GM21447 (cell line): Measurements from ENCODE around the gene C11orf68.
"Not testable (repeated sequence)": the region's sequence is repeated elsewhere in the genome, so short reads cannot be mapped to it uniquely, and the experiment has no call there.

Experiments used
- ATAC-seq: cut with Tn5 transposase; IDR thresholded peaks from one replicate; pipeline ENCODE4 v1.9.1; 2021; ENCODE audit not compliant: unreplicated experiment

C11orf68 gene

DNA sequence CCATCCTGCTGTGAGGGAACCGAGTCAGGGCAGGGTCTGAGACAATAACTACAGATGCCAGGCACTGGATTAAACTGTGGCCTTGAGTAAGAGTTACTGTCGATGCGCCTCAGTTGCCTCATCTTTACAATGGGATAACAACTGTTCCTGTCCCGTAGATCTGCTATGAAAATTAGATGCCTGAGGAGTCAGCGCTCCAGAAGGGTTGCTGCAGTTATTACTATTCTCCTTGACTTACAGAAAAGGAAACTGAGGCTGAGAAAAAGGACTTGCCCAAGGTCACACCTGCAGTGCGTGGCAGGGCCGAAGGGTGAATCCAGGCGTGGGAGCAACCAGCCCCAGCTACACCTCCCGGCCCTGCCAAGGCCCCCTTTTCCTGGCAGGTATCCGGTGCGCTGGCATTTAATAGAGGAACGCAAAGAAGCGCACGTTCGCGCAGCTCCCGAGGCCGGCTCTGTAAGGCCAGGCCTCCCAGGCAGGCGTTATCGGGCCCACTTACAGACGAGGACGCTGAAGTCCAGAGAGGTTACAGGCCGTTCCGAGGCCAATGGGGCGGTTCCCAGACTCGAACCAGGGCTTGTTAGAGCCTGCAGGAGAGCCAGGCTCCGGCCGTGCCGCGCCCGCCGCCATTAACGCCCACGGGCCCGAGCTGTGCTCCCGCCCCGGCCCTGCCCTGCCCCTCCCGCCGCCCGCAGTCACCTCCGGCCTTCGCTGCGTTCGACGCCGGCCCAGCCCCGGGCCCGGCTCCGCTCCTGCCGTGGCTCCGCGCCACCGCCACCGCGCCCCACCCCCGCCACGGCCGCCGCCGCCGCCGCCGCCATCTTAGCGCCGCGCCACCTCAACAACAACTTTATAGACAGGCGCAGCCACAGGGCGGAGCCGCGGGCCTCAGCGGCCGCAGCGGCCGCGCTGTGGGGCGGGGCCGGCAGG, at the start of gene C11orf68:
Gene C11orf68 (minus strand): TSS at position 852 of the 930 bp plus-strand sequence. CDS start 31 bp downstream, at position 821.
- peak; percentile 50 for ATAC-seq

DNA sequence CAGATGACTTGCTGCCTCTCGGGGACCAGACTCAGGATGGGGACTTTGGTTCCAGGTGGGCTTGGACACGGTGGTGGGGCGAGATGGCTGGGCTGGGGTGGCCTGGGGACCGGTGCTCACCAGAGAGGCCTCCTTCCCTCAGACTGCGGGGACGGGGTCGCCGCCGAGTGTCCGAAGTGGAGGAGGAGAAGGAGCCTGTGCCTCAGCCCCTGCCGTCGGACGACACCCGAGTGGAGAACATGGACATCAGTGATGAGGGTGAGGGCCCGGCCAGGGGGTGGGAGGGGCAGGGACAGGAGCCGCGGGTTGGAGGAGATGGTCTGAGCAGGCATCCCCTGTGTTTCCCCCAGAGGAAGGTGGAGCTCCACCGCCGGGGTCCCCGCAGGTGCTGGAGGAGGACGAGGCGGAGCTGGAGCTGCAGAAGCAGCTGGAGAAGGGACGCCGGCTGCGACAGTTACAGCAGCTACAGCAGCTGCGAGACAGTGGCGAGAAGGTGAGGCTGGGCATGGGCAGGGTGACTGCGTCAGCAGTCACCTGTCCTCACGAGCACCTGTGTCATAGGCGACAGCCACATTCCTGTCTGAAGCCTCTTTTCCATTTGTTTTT, 48.6 kb upstream of the C11orf68 start:
- ATAC-seq: no peak

DNA sequence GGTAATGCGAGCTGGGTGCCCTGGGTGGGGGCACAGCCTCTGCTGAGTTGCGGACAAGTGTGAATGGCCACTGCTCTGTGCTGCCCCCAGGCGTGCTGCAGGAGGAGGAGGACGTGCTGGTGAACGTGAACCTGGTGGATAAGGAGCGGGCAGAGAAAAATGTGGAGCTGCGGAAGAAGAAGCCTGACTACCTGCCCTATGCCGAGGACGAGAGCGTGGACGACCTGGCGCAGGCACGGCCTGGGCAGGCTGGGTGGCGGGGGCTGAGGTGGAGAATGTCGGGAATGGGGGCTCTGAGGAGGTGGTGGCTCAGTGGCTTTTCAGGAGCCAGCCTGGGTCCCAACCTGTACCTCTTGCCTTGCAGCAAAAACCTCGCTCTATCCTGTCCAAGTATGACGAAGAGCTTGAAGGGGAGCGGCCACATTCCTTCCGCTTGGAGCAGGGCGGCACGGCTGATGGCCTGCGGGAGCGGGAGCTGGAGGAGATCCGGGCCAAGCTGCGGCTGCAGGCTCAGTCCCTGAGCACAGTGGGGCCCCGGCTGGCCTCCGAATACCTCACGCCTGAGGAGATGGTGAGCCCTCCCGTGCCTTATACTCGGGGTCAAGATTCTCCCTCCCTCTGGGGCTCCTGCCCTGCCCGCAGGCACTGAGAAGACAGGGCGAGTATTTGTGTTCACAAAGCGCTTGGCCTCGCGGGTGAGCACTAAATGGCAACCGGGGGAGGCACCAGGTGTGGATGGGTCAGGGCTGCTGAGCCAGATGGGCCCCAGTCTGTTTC, 47.3 kb upstream of the C11orf68 start:
- no peak for ATAC-seq

DNA sequence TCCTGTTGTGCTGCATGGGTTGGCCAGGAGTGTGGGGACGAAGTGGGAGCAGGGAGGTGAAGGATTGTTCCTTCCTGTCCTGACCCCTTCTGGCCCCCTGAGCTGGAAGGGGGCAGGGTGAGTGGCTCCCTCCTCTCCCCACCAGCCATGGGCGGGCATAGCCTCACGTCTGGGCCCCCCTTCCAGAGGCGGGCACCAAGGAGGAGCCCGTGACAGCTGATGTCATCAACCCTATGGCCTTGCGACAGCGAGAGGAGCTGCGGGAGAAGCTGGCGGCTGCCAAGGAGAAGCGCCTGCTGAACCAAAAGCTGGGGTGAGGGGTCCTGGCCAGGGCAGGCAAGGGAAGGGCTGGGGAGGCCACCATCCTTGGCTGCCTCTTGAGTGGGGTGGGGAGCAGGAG, 46.0 kb upstream of the C11orf68 start:
- no peak for ATAC-seq

DNA sequence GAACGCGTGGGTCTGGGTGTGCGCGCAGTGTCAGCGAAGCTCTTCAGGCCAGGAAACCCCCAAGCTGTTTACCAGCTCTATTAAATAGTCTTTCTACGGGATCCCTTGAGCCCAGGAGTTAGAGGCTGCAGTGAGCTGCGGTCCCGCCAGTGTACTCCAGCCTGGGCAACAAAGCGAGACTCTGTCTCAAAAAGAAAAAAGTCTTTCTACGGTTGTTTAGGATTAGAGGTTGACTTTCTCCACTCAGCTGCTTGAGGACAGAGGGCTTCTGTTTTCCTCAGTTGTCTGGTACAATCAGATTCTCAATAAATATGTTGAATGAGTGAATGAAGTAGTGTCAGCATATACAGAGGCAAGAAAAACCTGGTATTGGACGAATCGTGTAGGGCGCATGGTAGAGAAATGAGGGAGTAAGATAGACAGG, 43.3 kb upstream of the C11orf68 start:
- peak; percentile 3 for ATAC-seq

DNA sequence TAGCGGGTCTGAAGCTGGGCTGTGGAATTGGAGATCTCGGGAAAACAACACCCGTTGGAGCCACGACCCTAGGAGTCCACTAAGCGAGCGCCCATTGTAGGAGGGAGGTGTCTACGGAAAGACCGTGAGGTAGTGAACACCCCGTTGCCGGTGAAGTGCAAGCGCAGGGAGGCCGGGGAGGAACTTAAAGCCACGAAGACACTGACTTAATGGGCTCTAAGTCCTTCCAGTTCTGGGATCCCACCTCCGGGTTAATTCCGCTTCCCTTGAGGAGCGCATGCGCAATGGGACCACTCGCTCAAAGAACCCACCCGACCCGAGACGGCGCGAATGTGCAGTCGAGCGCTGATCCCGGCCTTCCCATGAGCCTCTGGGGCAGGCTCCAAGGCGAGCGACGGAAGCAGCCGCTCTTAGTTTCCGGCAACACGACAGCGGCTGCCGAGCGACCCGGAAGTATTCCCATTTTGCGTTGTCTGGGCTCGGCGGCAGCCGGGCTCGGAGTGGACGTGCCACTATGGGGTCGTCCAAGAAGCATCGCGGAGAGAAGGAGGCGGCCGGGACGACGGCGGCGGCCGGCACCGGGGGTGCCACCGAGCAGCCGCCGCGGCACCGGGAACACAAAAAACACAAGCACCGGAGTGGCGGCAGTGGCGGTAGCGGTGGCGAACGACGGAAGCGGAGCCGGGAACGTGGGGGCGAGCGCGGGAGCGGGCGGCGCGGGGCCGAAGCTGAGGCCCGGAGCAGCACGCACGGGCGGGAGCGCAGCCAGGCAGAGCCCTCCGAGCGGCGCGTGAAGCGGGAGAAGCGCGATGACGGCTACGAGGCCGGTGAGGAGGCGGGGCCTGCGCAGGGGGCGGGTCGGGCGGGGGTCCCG, 42.6 kb upstream of the C11orf68 start, which contains the start of gene SART1:
Gene SART1 (plus strand): TSS at position 468 of the 874 bp plus-strand sequence. CDS start 47 bp downstream, at position 515.
- ATAC-seq: peak; percentile 72

DNA sequence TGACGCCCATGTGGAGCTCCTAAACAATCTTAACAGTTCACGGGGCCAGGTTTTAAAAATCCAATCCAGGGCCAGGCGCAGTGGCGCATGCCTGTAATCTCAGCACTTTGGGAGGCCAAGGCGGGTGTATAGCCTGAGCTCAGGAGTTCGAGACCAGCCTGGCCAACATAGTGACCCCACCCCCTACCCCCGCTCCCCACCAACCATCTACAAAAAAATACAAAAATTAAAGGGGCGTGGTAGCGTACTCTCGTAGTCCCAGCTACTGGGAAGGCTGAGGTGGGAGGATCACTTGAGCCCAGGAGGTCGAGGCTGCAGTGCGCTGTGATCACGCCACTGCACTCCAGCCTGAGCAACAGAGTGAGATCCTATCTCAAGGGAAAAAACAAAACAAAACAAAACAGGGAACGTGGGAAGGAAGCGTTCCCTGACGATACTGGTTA, 42.0 kb upstream of the C11orf68 start:
- no peak for ATAC-seq

DNA sequence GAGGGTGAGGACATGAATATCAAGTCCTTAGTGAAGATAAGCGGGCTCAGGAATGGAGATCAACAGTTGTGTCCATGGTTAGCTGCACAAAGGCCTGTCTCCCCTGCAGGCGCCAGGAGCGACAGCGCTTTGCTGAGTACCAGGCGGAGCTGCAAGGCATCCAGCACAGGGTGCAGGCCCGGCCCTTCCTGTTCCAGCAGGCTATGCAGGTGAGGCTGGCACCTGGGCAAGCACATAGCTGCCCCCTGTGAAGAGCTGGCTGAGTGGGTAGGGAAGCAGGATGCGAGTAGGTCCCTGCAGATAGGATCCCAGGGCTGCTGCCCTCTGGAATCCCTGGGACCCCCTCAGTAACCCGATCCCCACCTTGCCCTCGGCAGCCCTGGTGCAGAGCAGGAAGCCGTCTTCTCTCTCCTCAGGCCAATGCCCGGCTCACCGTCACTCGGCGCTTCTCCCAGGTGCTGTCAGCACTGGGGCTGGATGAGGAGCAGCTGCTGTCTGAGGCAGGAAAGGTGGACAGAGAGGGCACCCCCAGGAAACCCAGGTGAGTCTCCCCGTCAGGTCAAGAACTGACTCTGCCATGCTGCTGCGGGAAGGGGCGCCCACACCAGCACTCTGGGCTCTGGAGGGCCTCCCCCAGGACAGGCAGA, 40.0 kb upstream of the C11orf68 start:
- no peak for ATAC-seq

DNA sequence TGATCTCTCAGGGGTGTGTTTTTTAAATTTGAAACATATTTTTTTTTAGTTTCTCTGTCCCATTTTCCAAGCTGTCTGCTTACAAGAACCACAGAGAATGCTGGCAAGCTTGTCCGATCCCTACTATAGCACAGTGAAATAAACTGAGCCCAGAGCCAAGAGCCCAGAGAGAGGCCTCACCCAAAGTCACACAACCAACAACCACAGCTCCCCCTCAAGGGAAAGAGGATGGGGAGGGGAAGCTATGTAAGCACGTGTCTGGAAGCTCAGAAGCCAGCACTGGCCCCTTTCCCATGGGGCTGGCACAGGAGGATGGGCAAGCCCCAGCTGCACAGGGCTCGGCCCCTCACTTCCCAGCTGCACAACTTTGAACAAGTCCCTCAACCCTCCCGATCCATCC, 39.4 kb upstream of the C11orf68 start:
- no peak for ATAC-seq

DNA sequence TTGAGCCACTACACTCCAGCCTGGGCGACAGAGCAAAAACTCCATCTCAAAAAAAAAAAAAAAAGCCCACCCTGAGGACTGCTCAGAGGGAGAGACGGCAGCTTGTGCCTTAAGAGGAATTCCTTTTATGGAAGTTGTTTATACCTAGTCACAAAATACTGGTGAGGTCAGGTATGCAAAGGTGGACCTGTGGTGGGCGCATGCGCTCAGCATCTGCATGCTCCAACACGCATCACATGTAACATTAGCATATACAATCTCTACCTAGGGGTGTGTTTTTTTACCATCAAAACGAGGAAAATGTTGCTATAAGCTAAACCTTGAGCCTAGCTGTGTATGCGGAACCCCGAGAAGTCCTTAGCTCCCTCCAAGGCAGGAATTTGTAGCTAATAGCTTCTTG, 35.9 kb upstream of the C11orf68 start:
- ATAC-seq: no peak

DNA sequence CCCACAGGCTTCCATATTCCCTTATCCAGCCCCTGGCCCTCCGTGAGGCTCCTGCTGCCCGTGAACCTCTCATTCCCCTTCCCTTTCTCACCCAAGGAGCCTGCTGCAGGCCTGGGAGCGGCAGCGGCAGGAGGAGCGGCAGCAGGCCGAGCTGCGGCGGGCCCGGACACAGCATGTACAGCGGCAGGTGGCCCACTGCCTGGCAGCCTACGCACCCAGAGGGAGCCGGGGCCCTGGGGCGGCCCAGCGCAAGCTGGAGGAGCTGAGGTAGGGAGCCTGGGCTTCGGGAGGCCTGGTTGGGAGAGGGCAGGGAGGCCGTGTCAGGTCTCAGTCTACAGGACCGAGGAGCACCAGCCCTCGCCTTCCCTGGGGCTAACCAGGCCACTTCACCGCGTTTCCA, 34.6 kb upstream of the C11orf68 start:
- no peak for ATAC-seq

DNA sequence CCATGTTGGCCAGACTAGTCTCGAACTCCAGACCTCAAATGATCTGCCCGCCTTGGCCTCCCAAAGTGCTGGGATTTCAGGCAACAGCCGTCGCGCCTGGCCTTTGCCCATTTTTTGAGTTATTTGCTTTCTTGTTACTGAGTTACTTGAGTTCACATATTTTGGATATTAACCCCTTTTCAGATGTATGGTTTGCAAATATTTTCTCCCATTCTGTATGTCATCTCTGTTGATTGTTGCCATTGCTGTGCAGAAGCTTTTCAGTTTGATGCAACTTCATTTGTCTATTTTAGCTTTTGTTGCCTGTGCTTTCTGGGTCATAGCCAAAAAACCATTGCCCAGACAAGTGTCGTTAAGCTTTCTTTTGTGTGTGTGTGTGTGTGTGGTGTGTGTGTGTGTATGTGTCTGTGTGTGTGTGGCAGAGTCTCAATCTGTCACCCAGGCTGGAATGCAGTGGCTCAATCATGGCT, 33.2 kb upstream of the C11orf68 start:
- ATAC-seq: no peak

DNA sequence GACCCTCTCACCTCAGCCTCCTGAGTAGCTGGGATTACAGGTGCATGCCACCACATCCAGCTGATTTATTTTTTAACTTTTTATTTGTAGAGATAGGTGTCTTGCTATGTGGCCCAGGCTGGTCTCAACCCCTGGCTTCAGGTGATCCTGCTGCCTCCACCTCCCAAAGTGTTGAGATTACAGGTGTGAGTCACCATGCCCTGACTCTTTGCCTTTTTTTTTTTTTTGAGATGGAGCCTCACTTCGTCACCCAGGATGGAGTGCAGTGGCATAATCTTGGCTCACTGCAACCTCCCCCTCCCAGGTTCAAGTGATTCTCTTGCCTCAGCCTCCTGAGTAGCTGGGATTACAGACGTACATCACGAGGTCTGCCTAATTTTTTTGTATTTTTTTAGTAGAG, 32.8 kb upstream of the C11orf68 start:
- ATAC-seq: not testable (repeated sequence)

DNA sequence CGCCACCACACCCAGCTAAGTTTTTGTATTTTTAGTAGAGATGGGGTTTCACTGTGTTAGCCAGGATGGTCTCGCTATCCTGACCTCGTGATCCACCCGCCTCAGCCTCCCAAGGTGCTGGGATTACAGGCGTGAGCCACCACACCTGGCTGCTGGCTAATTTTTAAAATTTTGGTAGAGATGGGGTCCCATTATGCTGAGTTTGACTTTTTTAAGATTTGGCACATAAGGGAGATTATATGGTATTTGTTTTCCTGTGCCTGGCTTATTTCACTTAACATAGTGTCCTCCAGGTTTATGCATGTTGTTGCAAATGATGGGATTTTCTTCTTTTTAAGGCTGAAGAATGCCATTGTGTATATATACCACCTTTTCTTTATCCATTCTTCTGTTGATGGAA, 31.8 kb upstream of the C11orf68 start:
- ATAC-seq: not testable (repeated sequence)

DNA sequence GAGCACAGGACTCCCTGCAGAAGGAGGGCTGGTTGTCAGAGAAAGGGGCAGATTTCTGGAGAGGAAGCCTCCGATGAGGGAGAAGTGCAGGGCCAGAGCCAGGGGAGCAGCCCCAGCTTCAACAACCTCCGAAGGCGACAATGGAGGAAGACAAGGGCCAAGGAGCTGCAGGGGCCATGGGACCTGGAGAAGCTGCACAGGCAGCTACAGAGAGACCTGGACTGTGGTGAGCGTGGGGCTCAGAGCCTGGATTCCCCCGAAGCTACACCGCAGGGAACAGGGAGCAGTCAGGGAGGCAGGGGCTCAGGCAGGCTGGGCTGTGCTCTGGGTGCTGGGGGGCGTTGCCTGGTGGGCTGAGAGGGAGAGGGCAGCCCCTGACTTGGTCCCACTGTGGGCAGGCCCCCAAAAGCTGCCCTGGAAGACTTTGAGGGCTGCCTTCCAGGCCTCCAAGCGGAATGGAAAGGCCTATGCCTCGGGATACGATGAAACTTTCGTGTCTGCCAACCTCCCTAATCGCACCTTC, 28.8 kb upstream of the C11orf68 start:
- no peak for ATAC-seq

DNA sequence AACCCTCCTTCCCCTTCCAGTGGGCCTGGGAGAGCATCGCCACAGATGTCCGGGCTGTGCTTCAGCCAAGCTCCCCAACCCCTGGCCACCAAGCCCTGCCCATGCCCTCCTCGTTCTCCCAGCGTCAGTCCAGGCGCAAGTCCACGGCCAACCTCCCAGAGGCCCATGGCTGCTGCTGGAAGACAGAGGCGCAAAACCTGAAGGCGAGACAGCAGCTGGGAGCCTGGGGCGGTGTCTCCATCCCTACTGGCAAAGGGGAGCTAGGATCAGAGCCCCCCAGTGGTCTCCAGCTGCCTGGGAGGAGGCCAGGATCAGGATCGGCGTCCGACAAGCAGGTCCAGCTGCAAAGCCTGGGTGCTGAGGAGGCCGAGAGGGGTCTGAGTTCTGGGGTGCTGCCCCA, 28.3 kb upstream of the C11orf68 start:
- no peak for ATAC-seq

DNA sequence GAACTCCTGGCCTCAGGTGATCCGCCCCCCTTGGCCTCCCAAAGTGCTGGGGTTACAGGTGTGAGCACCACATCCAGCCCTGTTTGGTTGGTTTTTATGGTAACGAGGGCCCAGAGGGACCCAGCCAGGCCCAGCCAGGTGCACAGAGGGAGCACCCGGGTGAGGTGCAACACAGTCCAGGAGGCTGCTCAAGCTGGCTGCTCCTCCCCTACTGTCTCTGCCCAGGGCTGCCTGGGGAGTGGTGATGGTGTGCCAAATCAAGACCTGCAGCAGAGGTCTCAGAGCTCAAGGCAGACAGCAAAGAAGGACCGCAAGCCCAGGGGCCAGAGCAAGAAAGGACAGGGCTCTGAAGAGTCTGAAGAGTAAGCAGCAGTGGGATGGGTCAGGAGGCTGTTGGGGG, 27.8 kb upstream of the C11orf68 start:
- no peak for ATAC-seq

DNA sequence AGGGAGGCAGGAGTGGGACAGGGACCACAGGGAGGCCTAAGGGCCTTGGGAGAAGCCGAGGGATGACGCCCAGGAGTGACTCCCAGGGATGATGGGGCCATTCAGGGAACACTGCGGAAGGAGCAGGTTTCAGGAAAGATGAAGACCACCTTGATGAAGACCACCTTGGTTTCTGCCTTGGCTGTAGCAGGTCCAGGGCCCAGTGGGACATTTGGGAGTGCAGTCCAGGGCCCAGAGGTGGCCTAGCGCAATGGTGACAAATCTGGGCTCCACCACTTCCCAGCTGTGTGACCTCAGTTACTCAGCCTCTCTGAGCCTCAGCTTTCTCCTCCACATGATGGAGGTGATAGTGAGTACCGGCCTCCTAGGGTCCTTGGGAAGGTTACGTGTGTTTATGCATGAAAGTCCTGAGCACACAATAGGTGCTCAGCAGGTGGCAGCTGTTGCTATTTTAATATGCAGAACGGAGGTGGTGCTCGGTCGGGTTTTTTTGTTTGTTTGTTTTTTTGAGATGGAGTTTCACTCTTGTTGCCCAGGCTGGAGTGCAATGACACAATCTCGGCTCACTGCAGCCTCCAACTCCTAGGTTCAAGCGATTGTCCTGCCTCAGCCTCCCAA, 27.2 kb upstream of the C11orf68 start:
- ATAC-seq: no peak

DNA sequence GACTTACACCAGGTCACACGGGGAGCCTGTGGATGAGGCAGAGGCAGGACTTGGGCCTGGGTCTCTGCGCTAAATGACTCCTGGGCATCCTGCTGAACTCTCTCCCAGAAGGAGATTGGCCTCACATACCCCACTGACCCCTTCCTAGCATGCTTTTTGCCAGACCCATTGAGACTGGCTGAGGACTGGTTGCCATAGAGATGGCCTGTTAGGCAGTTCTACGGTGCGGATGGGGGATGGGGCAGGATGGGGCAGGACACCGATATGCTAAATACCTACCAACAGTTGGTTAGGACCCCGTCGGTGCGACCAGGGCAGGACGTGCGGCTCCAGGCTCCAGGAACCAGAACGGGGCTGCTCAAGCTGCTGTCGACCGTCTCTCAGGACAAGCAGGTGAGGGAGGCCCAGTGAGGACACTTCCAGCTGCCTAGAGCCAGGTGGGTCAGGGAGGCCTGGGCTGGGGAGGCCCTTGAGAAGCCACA, 26.6 kb upstream of the C11orf68 start, which contains the start of gene TSGA10IP:
Gene TSGA10IP (plus strand): TSS at position 51 of the 482 bp plus-strand sequence. CDS start 196 bp downstream, at position 247.
- ATAC-seq: no peak
